Psoas muscle (tissue), 8 donors: ENCODE measurements around the gene FOXA3. TPM values are rescaled to one million over a fixed set of nuclear protein-coding genes. Genes with fewer than 3 reads are reported as not detected.

ENCODE experiments used
- ATAC-seq, 4 donors: fragments of 200-7000 bp; cut with Tn5 transposase; one replicate each; pipeline ENCODE4 v1.9.1; 2020; ENCODE audit warnings: moderate library complexity in 3 of 4, mild to moderate bottlenecking in 2 of 4
- DNase-seq, 2 donors: peaks; one replicate each; pipeline ENCODE4 v3.0.0-alpha.2; 2020
- H3K27ac ChIP-seq: fragments of 200-600 bp; one replicate; pipeline ENCODE4 v1.8.0; 2022
- H3K27me3 ChIP-seq, 3 donors: fragments of 200-600 bp in 1 of 3; one replicate each; pipeline versions ENCODE4 v1.6.1 to v1.8.0; 2013 to 2022; ENCODE audit warnings: low read length in 2 of 3, mild to moderate bottlenecking in 2 of 3, moderate library complexity in 1 of 3; ENCODE audit not compliant: insufficient read depth in 3 of 3
- H3K36me3 ChIP-seq, 2 donors: fragments of 200-600 bp in 1 of 2; one replicate each; pipeline versions ENCODE4 v1.6.1 to v1.8.0; 2013 to 2022; ENCODE audit warnings: low read depth in 1 of 2, mild to moderate bottlenecking in 1 of 2, moderate library complexity in 1 of 2; ENCODE audit not compliant: insufficient read depth in 1 of 2
- H3K4me1 ChIP-seq: fragments of 200-600 bp; one replicate; pipeline ENCODE4 v1.8.0; 2022
- H3K4me3 ChIP-seq: fragments of 200-600 bp; one replicate; pipeline ENCODE4 v1.8.0; 2022; ENCODE audit warnings: mild to moderate bottlenecking
- H3K9me3 ChIP-seq: fragments of 200-600 bp; one replicate; pipeline ENCODE4 v1.8.0; 2022
- WGBS, 3 donors: extraction: QIAGEN DNeasy Blood & Tissue Kit; methylation state at CpG; one replicate each; pipeline versions ENCODE4 v1.1.6 to v1.1.7; 2013; 5-methylcytosine and 5-hydroxymethylcytosine counted together
- intact Hi-C, 2 donors: fragments of 100-400 bp; cut with DNase I; formaldehyde crosslinking; loops; one replicate each; pipeline versions ENCODE4 v1.11.0 to v1.14.2; 2022
- polyA plus RNA-seq, 3 donors: library from polyadenylated mRNA; stranded (reverse); fragments of 200-250 nt; gene quantifications; one replicate each; pipeline ENCODE4 v1.2.3, GENCODE V29; 2013
- total RNA-seq, 4 donors: library from RNA; stranded (reverse); fragmentation: NEBNext Ultra II Directional in 2 of 4; extraction: Animal tissue kit (Norgen Biotek cat#: 25700) in 2 of 4; gene quantifications; one replicate each; pipeline versions ENCODE4 v1.2.1 to v1.2.4, GENCODE V29; 2021 to 2023
- TF ChIP-seq, protein P1 (sequence below): fragments of 200-600 bp; IDR thresholded peaks from one replicate; pipeline ENCODE4 v1.8.0; 2022; ENCODE audit warnings: antibody characterized with exemption
- donor health status: healthy with polysubstance abuse.
- donor health status: DM: no; HTN: no; CAD: no; lungs with moderate emphysema.
- donor health status: Bipolar disorder and iron deficiency.
- donor health status: healthy.
- donor health status: DM: yes; HTN: yes; CAD: no.
- donor health status: DM: no; HTN: no; CAD: no.
- donor health status: DM: no; HTN: no; CAD: no.
- donor health status: DM: yes; HTN: yes; CAD: no.

The FOXA3 gene
- total and polyA plus RNA-seq, 7 donors = 0.05 to 0.35 (median 0.23) TPM; not detected in 4

- Histone ChIP-seq H3K27me3 (peaks cover 0 to 5% (median 4%) of the 10 kb centered on the region in 3 donors), H3K9me3 (no peaks in the 10 kb centered on the region), H3K4me1 (no peaks in the 10 kb centered on the region), H3K27ac (no peak overlapping the region), H3K36me3 (peaks cover 0 to 2% of the 10 kb centered on the region in 2 donors), H3K4me3 (no peak overlapping the region)
- WGBS, 3 donors = 52 to 61% (median 58%) methylated on average over 4 of the region's 4 CpGs
- intact Hi-C loops = no loop called here
- no peak for DNase-seq
- TF ChIP-seq, protein P1, sequence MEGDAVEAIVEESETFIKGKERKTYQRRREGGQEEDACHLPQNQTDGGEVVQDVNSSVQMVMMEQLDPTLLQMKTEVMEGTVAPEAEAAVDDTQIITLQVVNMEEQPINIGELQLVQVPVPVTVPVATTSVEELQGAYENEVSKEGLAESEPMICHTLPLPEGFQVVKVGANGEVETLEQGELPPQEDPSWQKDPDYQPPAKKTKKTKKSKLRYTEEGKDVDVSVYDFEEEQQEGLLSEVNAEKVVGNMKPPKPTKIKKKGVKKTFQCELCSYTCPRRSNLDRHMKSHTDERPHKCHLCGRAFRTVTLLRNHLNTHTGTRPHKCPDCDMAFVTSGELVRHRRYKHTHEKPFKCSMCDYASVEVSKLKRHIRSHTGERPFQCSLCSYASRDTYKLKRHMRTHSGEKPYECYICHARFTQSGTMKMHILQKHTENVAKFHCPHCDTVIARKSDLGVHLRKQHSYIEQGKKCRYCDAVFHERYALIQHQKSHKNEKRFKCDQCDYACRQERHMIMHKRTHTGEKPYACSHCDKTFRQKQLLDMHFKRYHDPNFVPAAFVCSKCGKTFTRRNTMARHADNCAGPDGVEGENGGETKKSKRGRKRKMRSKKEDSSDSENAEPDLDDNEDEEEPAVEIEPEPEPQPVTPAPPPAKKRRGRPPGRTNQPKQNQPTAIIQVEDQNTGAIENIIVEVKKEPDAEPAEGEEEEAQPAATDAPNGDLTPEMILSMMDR = no peak
- no peak for ATAC-seq
These were observed 12.0 kb downstream of the FOXA3 start for GRCh38 chr19:45876161-45876410.

DNA sequence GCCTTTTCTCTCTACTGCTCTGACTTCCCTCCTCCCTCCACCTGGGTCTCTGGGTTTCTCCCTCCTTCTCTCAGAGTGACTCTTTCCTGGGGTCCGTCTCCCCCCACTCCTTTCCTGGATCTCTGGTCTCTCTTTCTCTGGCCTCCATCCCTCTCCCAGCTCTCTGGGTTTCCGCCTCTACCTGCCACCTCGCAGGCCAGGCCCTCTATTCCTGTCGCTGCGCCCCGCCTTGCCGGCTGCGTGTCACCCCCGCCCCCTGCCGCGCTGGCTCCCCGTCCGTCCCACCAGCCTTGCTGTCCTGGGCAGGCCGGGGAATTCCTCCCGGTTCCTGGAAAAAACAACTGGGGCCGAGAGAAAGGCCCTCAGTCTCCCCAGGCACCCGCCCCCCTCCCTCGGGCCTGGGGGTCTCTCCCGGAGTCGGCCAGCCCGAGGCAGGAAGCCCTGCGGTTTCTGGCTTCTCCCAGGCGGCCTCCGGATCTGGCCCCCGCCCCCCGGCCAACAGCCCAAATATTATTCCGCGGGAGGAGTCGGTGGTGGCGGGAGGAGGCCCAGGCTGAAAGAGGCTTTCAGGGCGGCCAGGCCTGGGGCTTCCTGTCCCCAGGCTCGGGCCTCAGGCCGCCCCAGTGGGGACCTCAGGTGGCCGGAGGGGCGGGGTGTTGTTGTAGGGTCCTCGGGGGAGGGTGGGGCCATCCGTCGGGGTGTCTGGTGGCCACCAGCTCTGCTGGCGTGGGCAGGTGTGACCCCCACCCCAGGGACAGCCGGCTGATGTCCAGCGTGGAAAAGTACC is 12.5 kb downstream of the FOXA3 start:
- H3K9me3 ChIP-seq = no peaks in the 10 kb centered on the region
- WGBS, 3 donors = 13 to 20% (median 18%) methylated on average over 38 to 41 of the region's 41 CpGs
- peaks cover 0 to 5% of the 10 kb centered on the region in 2 donors for H3K36me3 ChIP-seq
- TF ChIP-seq, protein P1 = no peak
- ATAC-seq (peak in 1 of 4 donors; percentile 24), DNase-seq (peak; percentile 46 to 54)
- H3K4me1 ChIP-seq = no peaks in the 10 kb centered on the region
- intact Hi-C loops = no loop called here
- peak overlapping the region; percentile 46 for H3K27ac ChIP-seq
- peak overlapping the region; percentile 31 for H3K4me3 ChIP-seq
- H3K27me3 ChIP-seq = peaks cover 0 to 5% (median 4%) of the 10 kb centered on the region in 3 donors

DNA sequence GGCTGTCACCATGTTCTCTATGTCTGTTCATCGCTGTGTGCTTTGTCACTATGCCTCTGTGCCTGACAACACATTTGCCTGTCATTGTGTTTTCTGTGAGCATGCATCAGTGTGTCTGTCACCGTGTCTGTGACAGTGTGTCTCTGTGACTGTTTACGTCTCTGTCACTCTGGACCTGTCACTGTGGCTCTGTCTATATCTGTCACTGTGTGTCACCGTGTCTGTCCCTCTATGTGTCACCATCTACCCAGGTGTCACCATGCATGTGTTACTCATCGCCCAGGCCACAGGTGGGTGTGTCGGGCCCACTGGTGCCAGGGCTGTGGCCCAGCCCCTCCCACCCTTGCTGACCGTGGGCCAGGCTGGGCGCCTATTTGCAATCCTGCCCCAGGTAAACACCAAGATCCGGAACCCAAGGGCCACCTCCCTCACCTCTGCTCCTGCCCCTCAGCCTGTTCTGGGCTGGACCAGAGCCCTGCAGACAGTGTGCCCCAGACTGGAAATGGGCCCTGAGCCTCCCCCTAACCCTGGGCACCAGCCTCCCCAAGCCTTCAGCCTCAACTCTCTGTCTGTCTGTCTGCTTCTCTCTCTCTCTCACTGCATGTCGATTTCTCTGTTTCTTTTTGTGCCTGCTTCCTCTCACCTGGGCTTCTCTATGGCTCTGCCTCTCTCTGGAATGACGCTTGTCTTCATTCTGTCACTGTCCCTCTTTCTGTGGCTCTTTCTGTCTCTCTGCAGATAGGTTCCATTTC is 14.1 kb downstream of the FOXA3 start:
- Histone ChIP-seq H3K27me3 (peaks cover 0 to 5% (median 4%) of the 10 kb centered on the region in 3 donors), H3K9me3 (no peaks in the 10 kb centered on the region), H3K36me3 (peaks cover 0 to 5% of the 10 kb centered on the region in 2 donors), H3K4me3 (no peak overlapping the region), H3K4me1 (peaks cover 9% of the 10 kb centered on the region), H3K27ac (peak overlapping the region; percentile 2)
- 75 to 83% (median 81%) methylated on average over 11 of the region's 11 CpGs for WGBS, 3 donors
- DNase-seq (no peak), ATAC-seq (peak; percentile 75 to 89 (median 84))
- intact Hi-C loops = no loop called here
- TF ChIP-seq, protein P1 = no peak

GRCh38 chr19:45879055-45879454 is 14.9 kb downstream of the FOXA3 start:
- TF ChIP-seq, protein P1 = no peak
- peaks cover 0 to 10% of the 10 kb centered on the region in 2 donors for H3K36me3 ChIP-seq
- H3K4me1 ChIP-seq = peaks cover 17% of the 10 kb centered on the region
- no peaks in the 10 kb centered on the region for H3K9me3 ChIP-seq
- DNase-seq = no peak
- WGBS, 3 donors = 69 to 79% (median 77%) methylated on average over 8 of the region's 8 CpGs
- H3K27ac ChIP-seq = no peak overlapping the region
- intact Hi-C loops = no loop called here
- ATAC-seq = no peak
- H3K27me3 ChIP-seq = peaks cover 0 to 5% (median 4%) of the 10 kb centered on the region in 3 donors
- no peak overlapping the region for H3K4me3 ChIP-seq
